ENCODE results near the gene CA10. TPM values are rescaled to one million over a fixed set of nuclear protein-coding genes. Genes with fewer than 3 reads are reported as not detected.

CA10 gene
- total RNA-seq, 1 donor from 2014 or later = 0.20 TPM

- H3K4me3 Mint-ChIP-seq = no peak overlapping the region
- H3K27ac Mint-ChIP-seq = no peak overlapping the region
- no peaks in the 10 kb centered on the region for H3K4me1 Mint-ChIP-seq
- TF ChIP-seq, protein P1, sequence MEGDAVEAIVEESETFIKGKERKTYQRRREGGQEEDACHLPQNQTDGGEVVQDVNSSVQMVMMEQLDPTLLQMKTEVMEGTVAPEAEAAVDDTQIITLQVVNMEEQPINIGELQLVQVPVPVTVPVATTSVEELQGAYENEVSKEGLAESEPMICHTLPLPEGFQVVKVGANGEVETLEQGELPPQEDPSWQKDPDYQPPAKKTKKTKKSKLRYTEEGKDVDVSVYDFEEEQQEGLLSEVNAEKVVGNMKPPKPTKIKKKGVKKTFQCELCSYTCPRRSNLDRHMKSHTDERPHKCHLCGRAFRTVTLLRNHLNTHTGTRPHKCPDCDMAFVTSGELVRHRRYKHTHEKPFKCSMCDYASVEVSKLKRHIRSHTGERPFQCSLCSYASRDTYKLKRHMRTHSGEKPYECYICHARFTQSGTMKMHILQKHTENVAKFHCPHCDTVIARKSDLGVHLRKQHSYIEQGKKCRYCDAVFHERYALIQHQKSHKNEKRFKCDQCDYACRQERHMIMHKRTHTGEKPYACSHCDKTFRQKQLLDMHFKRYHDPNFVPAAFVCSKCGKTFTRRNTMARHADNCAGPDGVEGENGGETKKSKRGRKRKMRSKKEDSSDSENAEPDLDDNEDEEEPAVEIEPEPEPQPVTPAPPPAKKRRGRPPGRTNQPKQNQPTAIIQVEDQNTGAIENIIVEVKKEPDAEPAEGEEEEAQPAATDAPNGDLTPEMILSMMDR (IDR thresholded peaks at IDR 0.05; ENCODE audit: unreplicated experiment) = peak; percentile 52
- no peaks in the 10 kb centered on the region for H3K9me3 Mint-ChIP-seq
- no peak for DNase-seq (ENCODE audit: low spot score in 2 of 2, unreplicated experiment in 2 of 2)
- H3K36me3 Mint-ChIP-seq = no peaks in the 10 kb centered on the region
- H3K27me3 Mint-ChIP-seq (ENCODE audit: low read depth) = peaks cover 34% of the 10 kb centered on the region
These were observed 297.5 kb downstream of the CA10 start for GRCh38 chr17:51860954-51861561.

DNA sequence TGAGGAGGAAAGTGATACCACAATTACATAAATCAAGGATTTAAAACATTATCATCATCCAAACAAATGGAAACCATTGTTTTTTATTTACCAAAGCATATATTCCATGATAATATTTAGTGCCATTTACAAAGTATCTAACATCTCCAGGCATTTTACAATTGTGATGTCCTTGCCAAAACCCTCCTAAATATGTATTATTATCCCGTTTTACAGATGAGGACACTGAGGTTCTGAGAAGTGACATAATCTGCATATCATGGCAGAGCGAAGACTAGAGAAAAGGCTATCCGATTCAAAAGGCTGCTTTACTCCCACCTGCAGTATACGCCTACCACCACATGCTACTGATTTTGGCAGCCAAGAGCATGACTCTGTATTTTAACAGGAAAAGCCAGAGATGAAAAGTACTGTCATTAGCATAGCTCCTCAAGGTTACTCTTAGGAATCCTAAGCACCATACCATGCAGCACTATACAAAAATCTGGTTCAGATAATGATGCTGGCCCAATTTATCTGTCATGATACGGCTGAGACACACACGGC lies 301.4 kb downstream of the CA10 start:
- DNase-seq (ENCODE audit: low spot score in 2 of 2, unreplicated experiment in 2 of 2) = no peak
- H3K27ac Mint-ChIP-seq = no peak overlapping the region
- H3K4me1 Mint-ChIP-seq = no peaks in the 10 kb centered on the region
- H3K9me3 Mint-ChIP-seq = no peaks in the 10 kb centered on the region
- TF ChIP-seq, protein P1 (IDR thresholded peaks at IDR 0.05; ENCODE audit: unreplicated experiment) = no peak
- no peaks in the 10 kb centered on the region for H3K36me3 Mint-ChIP-seq
- H3K27me3 Mint-ChIP-seq (ENCODE audit: low read depth) = peaks cover 58% of the 10 kb centered on the region
- H3K4me3 Mint-ChIP-seq = no peak overlapping the region

GRCh38 chr17:51855806-51856205 lies 302.7 kb downstream of the CA10 start:
- H3K4me1 Mint-ChIP-seq = no peaks in the 10 kb centered on the region
- H3K9me3 Mint-ChIP-seq = no peaks in the 10 kb centered on the region
- peaks cover 60% of the 10 kb centered on the region for H3K27me3 Mint-ChIP-seq (ENCODE audit: low read depth)

GRCh38 chr17:51853857-51854256 lies 304.7 kb downstream of the CA10 start:
- Mint-ChIP-seq H3K9me3 (no peaks in the 10 kb centered on the region), H3K4me3 (no peak overlapping the region), H3K36me3 (no peaks in the 10 kb centered on the region), H3K27ac (no peak overlapping the region), H3K27me3 (ENCODE audit: low read depth) (peaks cover 62% of the 10 kb centered on the region), H3K4me1 (no peaks in the 10 kb centered on the region)
- no peak for DNase-seq (ENCODE audit: low spot score in 2 of 2, unreplicated experiment in 2 of 2)
- TF ChIP-seq, protein P1 (IDR thresholded peaks at IDR 0.05; ENCODE audit: unreplicated experiment) = no peak

More at GRCh38 chr17:51855806-51856205, 302.7 kb downstream of the CA10 start:
- Mint-ChIP-seq H3K36me3 (no peaks in the 10 kb centered on the region), H3K4me3 (no peak overlapping the region), H3K27ac (no peak overlapping the region)
- DNase-seq (ENCODE audit: low spot score in 2 of 2, unreplicated experiment in 2 of 2) = no peak
- TF ChIP-seq, protein P1 (IDR thresholded peaks at IDR 0.05; ENCODE audit: unreplicated experiment) = no peak

DNA sequence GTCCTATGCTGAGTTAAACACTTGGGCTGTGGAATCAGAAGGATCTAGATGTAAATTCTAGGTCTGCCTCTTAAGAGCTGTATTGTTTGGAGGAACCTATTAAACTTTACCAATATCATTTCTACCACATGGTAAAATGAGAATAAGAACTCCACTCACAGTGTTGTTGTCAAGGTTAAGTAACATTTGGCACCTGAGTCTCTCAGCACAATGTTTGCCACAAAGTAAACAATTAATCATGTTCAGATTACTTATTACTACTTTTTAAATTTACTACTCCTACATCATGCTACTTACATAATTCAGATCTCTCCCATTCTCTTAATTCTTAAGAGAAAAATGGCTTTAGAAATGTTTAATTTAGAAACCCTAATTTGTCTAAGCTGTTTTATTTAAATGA lies 305.9 kb downstream of the CA10 start:
- Mint-ChIP-seq H3K27ac (no peak overlapping the region), H3K27me3 (ENCODE audit: low read depth) (peaks cover 68% of the 10 kb centered on the region), H3K4me1 (no peaks in the 10 kb centered on the region), H3K36me3 (no peaks in the 10 kb centered on the region), H3K4me3 (no peak overlapping the region), H3K9me3 (no peaks in the 10 kb centered on the region)
- TF ChIP-seq, protein P1 (IDR thresholded peaks at IDR 0.05; ENCODE audit: unreplicated experiment) = no peak
- no peak for DNase-seq (ENCODE audit: low spot score in 2 of 2, unreplicated experiment in 2 of 2)

Data from mesothelial cell of epicardium (in vitro differentiated cells).